Frontal cortex (tissue), 1 donor: ENCODE measurements around the gene ALG11. TPM values are rescaled to one million over a fixed set of nuclear protein-coding genes. Genes with fewer than 3 reads are reported as not detected.

Experiments
- total RNA-seq: library from RNA; depleted of rRNA; stranded (reverse); fragments of >200 nt; gene quantifications from one replicate; pipeline ENCODE4 v1.2.3, GENCODE V29; 2014

ALG11 gene
- total RNA-seq, 1 donor from 2014 or later: 20.8 TPM

Other genes starting within 250 kb of the ALG11 start
- gene DHRS12, start 208.2 kb upstream of the ALG11 start, total RNA-seq: 7.3 TPM
- gene TMEM272, start 167.2 kb upstream of the ALG11 start, total RNA-seq: 1.6 TPM
- gene CCDC70, start 150.4 kb upstream of the ALG11 start, total RNA-seq: not detected
- 7.3 TPM for gene ATP7B, start 948 bp upstream of the ALG11 start, total RNA-seq
- 22.8 TPM for gene UTP14C, start 12.3 kb downstream of the ALG11 start, total RNA-seq
- 0.82 TPM for gene NEK5, start 116.7 kb downstream of the ALG11 start, total RNA-seq
- gene NEK3, start 147.2 kb downstream of the ALG11 start, total RNA-seq: 8.6 TPM